HTR-8/SVneo (cell line): ENCODE measurements around the gene SYNRG.
A peak's percentile ranks its signal among the peaks of the same experiment; 100 is the strongest.
"Not testable (repeated sequence)": the region's sequence is repeated elsewhere in the genome, so short reads cannot be mapped to it uniquely, and the experiment has no call there.

Experiments
- DNase-seq: peaks from one replicate; pipeline ENCODE4 v3.0.0; 2011; ENCODE audit warnings: low spot score, mixed read lengths; ENCODE audit not compliant: insufficient read length
- FAIRE-seq: peaks from 2 replicates; lab custom pipeline; 2011; peaks lifted over from hg19 to GRCh38; lab: Jason Lieb, UNC

Gene SYNRG, protein sequence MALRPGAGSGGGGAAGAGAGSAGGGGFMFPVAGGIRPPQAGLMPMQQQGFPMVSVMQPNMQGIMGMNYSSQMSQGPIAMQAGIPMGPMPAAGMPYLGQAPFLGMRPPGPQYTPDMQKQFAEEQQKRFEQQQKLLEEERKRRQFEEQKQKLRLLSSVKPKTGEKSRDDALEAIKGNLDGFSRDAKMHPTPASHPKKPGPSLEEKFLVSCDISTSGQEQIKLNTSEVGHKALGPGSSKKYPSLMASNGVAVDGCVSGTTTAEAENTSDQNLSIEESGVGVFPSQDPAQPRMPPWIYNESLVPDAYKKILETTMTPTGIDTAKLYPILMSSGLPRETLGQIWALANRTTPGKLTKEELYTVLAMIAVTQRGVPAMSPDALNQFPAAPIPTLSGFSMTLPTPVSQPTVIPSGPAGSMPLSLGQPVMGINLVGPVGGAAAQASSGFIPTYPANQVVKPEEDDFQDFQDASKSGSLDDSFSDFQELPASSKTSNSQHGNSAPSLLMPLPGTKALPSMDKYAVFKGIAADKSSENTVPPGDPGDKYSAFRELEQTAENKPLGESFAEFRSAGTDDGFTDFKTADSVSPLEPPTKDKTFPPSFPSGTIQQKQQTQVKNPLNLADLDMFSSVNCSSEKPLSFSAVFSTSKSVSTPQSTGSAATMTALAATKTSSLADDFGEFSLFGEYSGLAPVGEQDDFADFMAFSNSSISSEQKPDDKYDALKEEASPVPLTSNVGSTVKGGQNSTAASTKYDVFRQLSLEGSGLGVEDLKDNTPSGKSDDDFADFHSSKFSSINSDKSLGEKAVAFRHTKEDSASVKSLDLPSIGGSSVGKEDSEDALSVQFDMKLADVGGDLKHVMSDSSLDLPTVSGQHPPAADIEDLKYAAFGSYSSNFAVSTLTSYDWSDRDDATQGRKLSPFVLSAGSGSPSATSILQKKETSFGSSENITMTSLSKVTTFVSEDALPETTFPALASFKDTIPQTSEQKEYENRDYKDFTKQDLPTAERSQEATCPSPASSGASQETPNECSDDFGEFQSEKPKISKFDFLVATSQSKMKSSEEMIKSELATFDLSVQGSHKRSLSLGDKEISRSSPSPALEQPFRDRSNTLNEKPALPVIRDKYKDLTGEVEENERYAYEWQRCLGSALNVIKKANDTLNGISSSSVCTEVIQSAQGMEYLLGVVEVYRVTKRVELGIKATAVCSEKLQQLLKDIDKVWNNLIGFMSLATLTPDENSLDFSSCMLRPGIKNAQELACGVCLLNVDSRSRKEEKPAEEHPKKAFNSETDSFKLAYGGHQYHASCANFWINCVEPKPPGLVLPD (N-terminal part only)

DNA sequence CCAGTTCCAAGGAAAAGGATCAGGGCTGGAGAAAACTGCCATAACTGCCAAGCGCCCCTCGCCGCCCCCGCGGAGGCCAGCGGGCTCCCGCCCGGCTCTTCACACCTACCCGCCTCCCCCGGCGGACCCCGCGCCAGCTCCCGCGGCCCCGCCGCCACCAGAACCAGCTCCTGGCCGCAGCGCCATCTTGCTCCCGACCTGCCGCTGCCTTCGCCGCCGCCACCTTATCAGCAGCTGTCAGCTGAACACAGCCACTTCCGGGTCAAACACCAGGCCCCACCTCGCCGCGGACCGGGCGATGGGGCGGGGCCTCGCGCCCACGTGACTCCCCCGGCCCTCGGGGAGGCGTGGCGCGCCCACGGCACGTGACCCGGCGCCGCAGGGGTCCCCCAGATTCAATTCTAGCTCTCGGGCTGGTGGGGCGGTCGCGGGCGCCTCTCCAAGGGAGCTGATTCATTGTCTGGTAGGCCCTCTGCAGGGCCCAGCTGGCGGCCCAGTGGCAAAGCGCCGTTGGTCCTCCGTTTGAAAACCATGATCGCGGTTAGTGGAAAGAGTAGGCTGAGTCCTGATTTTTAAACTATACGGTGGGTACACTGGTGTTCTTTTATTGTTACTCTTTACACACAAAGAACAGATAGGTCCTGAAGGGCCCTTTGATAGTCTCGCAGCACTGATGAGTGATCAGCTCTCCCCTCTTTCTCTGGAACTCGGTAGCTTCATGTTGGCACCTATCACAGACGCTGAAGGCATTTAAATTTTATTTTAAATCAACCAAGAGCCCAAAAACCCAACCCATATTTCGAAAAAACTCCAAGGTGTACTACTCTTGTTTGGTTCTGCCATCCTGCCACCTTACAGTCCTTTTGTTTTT, at the start of gene SYNRG:
Gene SYNRG (minus strand): TSS at position 249 of the 871 bp plus-strand sequence. CDS start 63 bp downstream, at position 186.
- FAIRE-seq: no peak
- peak; percentile 100 for DNase-seq

- DNase-seq (no peak), FAIRE-seq (no peak)
Observed at GRCh38 chr17:37657202-37657601, 48.0 kb upstream of the SYNRG start.

DNA sequence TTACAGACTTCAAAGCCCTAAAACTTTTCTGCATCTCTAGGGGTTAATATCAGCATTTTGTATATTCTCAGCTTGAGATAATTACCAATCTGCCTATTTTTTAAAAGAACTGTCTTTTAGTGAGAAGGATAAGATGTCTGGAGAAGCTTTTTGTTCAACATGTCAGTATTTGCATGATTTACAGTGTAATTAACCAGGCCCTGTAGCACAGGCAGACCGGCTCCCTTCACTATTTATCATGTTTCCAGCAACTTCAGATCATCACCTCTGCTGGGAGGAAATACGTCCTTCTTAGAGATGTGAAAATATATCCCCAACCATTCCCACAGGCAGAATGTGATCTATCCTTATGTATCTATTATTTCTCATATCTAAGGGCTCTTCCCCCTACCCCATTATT, 42.6 kb upstream of the SYNRG start:
- DNase-seq (no peak), FAIRE-seq (no peak)

- DNase-seq (peak; percentile 63), FAIRE-seq (no peak)
Observed at GRCh38 chr17:37650419-37651003, 41.3 kb upstream of the SYNRG start.

DNA sequence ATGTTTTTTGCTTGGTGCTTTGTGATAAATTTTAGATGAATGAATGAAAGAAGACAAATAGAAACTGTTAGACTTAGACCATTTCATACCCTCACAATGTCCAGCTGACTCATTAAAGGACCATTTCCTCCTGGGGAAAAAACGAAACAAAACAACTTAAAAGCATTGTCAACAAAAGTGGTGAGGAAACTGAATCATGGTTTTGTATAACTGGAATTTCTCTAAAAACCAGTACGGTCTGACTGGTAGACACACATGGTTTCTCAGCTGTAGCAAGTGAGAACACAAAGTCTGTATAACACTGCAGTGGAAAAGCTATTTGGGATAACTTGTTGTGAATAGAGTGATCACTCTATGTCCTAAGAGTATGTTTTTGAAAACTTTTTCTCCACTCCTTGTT, 39.3 kb upstream of the SYNRG start:
- FAIRE-seq (no peak), DNase-seq (no peak)

GRCh38 chr17:37647856-37648255, 38.6 kb upstream of the SYNRG start:
- DNase-seq (no peak), FAIRE-seq (no peak)

GRCh38 chr17:37643869-37644268, 34.7 kb upstream of the SYNRG start:
- no peak for FAIRE-seq
- DNase-seq: peak; percentile 22

DNA sequence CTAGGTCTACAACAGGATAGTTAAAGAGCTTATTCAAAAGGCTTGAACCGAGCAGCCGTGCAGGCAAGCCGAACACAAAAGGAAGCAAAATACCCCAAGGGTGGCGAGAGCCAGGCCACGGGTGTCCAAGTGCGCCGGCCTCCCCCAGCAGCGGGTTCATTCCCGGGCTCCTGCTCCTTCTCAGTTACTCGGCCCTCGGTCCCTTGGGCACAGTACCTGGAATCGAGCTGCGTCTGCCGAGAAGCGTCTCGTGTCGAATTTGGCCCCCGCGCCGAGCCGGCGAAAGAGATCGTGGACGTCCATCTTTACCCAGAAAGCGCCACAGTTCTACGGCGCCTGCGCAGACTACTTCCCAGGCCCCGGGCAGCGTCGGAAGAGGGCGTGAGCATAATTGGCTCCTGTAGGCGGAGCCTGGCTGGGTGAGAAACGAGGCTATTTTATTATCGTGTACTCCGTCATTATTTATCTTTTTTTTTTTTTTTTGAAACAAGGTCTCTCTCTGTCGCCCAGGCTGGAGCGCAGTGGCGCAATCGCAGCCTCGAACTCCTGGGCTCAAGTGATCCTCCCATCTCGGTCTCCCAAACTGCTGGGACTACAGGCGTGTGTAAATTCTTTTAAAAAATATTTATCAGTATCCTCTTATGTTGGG, 34.0 kb upstream of the SYNRG start, which contains the start of gene DDX52:
Gene DDX52 (minus strand): TSS at position 329 of the 649 bp plus-strand sequence. CDS start 26 bp downstream, at position 303.
- DNase-seq (peak; percentile 97), FAIRE-seq (no peak)

- DNase-seq: no peak
- FAIRE-seq: no peak
Observed at GRCh38 chr17:37642681-37643080, 33.5 kb upstream of the SYNRG start.

DNA sequence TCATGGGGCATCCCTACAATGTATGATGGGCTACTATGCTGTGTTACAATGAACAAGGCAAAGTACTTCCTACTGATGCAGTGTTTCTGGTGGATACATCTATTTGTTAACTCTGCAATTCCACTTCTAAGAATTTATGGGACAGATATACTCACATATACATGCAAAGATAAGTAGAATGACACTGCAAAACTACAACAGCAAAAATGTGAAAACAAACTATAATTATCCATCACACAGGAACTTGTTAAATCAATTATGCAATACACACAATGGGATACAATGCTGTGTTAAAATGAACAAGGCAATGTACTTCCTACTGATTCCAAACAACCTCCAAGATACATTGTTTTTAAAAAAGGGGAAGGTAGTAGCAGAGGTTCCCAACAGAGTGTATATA, 30.8 kb upstream of the SYNRG start:
- FAIRE-seq (no peak), DNase-seq (no peak)

GRCh38 chr17:37637956-37638355, 28.7 kb upstream of the SYNRG start:
- DNase-seq: no peak

DNA sequence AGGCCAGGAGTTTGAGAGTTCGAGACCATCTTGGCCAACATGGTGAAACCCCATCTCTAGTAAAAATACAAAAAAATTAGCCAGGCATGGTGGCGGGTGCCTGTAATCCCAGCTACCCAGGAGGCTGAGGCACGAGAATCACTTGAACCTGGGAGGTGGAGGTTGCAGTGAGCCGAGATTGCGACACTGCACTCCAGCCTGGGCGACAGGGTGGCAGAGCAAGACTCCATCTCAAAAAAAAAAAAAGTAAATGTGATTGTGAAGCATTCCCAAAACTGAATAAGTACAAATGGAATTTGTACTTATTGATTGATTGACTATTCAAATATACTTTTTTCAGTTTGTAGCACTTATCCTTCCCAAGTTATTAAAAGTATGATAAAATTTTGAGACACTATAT, 7.2 kb upstream of the SYNRG start:
- FAIRE-seq, DNase-seq: not testable (repeated sequence)

More at GRCh38 chr17:37637956-37638355, 28.7 kb upstream of the SYNRG start:
- no peak for FAIRE-seq

DNA sequence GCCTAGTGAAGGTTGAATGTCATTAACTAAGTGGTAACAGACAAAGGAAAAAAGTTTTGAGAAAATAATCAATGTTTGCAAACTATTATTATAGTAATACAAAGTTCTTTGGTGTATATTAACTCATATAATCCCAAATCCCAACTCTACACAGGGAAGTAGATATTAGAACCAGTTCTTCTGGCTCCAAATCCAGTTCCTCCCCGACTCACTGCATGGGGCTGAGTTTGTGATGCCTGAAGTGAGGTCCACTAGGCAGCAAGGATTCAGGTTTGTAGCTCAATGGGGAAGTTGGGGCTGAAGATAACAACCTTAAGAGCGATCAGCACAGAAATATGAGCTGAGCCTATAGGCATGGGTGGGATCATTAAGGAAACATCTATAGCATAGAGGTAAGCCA, 5.6 kb upstream of the SYNRG start:
- DNase-seq: no peak
- FAIRE-seq: no peak

GRCh38 chr17:37614391-37614790, 5.2 kb upstream of the SYNRG start:
- DNase-seq (no peak), FAIRE-seq (no peak)

DNA sequence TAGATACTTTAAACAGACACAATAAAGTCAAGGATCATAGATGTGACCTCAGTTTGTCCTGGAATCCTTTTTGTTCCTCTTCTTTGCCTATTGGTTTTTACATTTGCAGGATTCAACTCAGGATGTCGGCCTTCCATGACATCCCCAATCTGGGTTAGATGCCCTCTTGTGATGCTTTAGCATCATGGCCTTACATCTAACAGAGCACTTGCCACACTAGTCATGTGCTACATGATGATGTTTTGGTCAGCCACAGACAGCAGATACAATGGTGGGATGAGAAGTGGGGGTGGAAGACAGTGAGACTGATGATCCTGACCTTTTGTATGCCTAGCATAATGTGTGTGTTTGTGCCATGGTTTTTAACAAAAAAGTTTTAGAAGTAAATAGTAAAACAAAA, 1.8 kb upstream of the SYNRG start:
- no peak for FAIRE-seq
- DNase-seq: no peak

DNA sequence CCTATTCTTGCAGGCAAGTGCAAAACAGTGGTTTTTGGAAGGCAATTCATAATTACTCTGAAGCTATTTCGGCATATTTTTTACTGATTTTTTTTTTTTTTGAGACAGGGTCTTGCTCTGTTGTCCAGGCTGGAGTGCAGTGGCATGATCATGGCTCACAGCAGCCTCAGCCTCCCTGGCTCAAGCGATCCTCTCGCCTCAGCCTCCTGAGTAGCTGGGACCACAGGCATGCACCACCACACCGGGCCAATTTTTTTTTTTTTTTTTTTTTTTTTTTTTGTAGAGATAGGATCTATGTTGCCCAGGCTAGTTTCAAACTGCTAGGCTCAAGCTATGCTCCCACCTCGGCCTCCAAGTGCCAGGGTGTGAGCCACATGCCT, 813 bp upstream of the SYNRG start:
- DNase-seq, FAIRE-seq: not testable (repeated sequence)

DNA sequence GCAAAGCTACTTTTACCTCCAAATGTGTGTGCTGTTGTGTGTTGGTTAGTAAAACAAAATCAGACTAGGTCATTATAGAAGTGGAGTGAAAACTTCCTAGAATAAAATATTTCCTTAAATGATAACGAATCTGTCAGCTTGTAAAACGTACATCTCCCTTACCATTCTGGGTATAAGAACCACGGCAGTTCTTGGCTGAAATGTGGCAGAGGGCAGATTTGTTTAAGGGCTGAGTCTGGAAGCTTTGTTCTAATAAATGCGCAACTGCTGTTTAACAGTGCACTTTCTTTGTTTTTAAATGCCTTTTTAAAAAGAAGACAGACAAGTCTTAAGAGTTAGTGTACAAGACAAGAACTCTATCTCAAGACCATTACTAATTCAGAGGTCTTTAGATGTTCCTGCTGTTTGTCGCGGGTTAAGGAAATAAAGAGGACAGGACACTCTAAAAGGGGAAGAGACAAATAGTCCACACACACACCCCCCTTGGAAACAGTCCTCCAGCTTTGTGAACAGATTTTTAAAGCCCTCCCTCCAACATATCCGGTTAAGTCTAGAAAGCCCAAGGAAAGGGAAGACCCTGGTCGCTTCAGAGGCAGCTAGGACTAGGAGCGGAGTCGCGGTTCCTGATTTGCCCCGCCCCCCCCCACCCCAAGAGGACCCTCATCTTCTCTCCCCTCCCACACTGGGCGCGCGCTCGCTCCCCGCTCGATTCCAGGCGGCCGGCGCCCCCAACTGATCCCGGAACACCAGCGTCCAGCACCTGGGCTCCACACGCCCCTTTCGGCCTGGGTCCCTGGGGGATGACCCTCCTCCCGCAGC, 658 bp downstream of the SYNRG start:
- peak; percentile 50 for DNase-seq
- FAIRE-seq: no peak
